Epithelial cell of proximal tubule (primary cell): ENCODE results near the gene NECAB2. TPM values are rescaled to one million over a fixed set of nuclear protein-coding genes. Genes with fewer than 3 reads are reported as not detected.

Source experiments
- DNase-seq: peaks from one replicate; pipeline ENCODE4 v3.0.0-alpha.2; 2011; ENCODE audit warnings: low read depth
- H3K4me3 ChIP-seq: 2 replicates; pipeline ENCODE4 v1.5.1; 2011; ENCODE audit warnings: low read depth, mild to moderate bottlenecking, low read length
- total RNA-seq: library from RNA; depleted of rRNA; stranded (reverse); fragments of >200 nt; gene quantifications from 2 replicates; pipeline ENCODE4 v1.2.3, GENCODE V29; 2015
- TF ChIP-seq, protein P1 (sequence below): conservative IDR thresholded peaks from 2 replicates; pipeline ENCODE4 v1.5.1; 2012; ENCODE audit warnings: low read depth, mild to moderate bottlenecking, low read length

The NECAB2 gene
- total RNA-seq, 1 donor from 2014 or later, result not detected

DNA sequence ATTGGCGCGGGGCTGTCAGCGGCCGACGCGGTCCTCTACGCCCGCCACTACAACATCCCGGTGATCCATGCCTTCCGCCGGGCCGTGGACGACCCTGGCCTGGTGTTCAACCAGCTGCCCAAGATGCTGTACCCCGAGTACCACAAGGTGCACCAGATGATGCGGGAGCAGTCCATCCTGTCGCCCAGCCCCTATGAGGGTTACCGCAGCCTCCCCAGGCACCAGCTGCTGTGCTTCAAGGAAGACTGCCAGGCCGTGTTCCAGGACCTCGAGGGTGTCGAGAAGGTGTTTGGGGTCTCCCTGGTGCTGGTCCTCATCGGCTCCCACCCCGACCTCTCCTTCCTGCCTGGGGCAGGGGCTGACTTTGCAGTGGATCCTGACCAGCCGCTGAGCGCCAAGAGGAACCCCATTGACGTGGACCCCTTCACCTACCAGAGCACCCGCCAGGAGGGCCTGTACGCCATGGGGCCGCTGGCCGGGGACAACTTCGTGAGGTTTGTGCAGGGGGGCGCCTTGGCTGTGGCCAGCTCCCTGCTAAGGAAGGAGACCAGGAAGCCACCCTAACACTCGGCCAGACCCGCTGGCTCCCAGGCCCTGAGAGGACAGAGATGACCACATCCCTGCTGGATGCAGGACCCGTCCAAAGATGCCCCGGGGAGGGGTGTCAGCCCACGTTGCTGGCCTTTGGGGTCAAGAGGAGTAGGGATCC lies 2.4 kb upstream of the NECAB2 start:
- no peak for DNase-seq
- TF ChIP-seq, protein P1, sequence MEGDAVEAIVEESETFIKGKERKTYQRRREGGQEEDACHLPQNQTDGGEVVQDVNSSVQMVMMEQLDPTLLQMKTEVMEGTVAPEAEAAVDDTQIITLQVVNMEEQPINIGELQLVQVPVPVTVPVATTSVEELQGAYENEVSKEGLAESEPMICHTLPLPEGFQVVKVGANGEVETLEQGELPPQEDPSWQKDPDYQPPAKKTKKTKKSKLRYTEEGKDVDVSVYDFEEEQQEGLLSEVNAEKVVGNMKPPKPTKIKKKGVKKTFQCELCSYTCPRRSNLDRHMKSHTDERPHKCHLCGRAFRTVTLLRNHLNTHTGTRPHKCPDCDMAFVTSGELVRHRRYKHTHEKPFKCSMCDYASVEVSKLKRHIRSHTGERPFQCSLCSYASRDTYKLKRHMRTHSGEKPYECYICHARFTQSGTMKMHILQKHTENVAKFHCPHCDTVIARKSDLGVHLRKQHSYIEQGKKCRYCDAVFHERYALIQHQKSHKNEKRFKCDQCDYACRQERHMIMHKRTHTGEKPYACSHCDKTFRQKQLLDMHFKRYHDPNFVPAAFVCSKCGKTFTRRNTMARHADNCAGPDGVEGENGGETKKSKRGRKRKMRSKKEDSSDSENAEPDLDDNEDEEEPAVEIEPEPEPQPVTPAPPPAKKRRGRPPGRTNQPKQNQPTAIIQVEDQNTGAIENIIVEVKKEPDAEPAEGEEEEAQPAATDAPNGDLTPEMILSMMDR, result no peak
- no peak overlapping the region for H3K4me3 ChIP-seq

- no peak overlapping the region for H3K4me3 ChIP-seq
- TF ChIP-seq, protein P1, result no peak
- DNase-seq, result no peak
Measured at GRCh38 chr16:83966153-83966696, 1.8 kb upstream of the NECAB2 start.

DNA sequence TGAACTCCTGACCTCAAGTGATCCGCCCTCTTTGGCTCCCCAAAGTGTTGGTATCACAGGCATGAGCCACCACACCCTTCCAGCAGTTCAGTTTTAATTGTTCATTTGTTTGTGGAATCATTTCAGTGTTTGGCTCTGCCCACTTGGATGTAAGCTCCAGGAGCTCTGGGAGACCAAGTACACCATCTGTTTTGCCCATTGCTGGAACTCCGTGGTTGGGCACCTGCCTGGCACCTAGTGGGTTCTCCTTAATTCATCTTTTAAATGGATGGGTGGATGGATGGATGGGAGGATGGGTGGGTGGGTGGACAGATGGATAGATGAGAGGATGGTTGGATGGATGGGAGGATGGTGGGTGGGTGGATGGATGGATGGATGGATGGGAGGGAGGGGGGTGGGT lies 953 bp upstream of the NECAB2 start:
- DNase-seq, result no peak
- H3K4me3 ChIP-seq, result no peak overlapping the region
- TF ChIP-seq, protein P1, result no peak

GRCh38 chr16:83968306-83968851 lies 335 bp downstream of the NECAB2 start:
- no peak for DNase-seq
- H3K4me3 ChIP-seq, result no peak overlapping the region
- TF ChIP-seq, protein P1, result no peak

DNA sequence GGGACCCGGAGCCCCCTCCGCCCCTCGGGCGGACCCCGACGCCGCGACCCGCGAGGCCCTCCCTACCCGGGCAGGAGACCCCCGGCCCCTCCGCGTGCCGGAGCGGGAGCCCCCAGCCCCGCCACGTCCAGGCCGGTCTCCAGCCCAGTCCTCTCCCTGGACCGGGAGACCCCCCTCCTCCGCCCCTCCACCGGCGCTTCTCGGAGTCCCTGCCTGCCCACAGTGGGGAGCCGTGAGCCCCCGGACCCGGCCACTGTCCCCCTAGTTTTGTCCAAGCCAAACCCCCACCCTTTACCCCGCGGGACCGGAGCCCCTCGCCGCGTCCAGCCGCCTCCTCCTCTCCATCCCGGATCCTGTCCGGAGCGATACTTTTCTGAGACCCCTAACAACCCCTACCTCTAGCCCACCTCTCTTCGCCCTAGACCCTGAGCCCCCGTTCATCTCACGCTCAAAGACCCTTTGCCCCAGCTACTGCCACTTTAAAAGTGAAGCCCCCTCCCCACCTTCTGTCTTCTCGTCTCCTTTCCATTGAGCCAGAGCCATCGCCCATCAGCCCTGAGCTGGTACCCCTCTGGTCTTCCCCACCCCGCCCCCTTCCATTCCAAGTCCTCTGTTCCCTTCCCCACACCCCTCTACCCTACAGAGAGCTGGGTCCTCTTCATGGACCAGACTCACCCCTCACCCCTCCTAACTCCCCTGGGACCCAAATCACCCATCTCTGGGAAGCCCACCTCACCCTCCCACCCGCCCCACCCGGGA lies 1.0 kb downstream of the NECAB2 start:
- TF ChIP-seq, protein P1, result no peak
- no peak for DNase-seq
- H3K4me3 ChIP-seq, result no peak overlapping the region

DNA sequence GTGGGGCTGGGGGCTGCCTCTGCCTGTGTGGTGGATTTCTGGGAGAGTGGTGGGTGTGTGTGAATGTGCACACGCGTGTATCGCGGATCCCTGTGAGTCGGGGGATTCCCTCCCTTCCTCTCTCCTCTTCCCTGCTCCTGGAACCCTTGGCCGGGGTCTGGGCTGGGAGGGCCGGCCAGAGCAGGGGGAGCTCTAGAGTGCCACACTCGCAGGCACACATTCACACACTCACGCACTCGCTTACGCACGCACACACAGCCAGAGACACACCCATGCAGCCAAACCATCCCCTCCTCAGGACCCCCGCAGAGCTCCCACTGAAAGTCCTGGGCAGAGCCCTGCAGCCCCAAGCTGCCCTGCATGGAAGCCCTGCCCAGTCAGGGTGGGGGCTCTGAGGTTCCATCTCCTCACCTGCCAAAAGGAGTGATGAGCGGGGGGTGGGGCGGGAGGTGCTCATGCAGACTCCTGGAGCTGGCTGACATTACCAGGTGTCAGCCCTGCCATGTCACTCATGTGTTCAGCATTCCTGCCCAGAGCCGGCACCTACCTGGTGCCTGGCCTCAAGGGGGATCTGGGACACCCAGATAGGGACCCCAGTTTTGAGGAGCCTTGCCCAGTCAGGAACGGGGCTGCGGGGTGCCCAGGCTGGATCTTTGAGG lies 1.9 kb downstream of the NECAB2 start:
- TF ChIP-seq, protein P1, result no peak
- no peak for DNase-seq
- no peak overlapping the region for H3K4me3 ChIP-seq
